Astrocyte (in vitro differentiated cells and primary cell): ENCODE measurements around the gene ADAMTSL2.

Experiments
- EZH2 ChIP-seq: IDR thresholded peaks from 2 replicates; pipeline ENCODE4 v1.6.1; 2012; ENCODE audit warnings: mild to moderate bottlenecking, low read length, inconsistent platforms; ENCODE audit not compliant: insufficient read depth
- TF ChIP-seq, protein P1 (sequence below): IDR thresholded peaks from 2 replicates; pipeline ENCODE4 v1.5.1; 2011; ENCODE audit warnings: low read depth, mild to moderate bottlenecking, inconsistent platforms, low read length, moderate library complexity; ENCODE audit not compliant: insufficient read depth

- TF ChIP-seq, protein P1, sequence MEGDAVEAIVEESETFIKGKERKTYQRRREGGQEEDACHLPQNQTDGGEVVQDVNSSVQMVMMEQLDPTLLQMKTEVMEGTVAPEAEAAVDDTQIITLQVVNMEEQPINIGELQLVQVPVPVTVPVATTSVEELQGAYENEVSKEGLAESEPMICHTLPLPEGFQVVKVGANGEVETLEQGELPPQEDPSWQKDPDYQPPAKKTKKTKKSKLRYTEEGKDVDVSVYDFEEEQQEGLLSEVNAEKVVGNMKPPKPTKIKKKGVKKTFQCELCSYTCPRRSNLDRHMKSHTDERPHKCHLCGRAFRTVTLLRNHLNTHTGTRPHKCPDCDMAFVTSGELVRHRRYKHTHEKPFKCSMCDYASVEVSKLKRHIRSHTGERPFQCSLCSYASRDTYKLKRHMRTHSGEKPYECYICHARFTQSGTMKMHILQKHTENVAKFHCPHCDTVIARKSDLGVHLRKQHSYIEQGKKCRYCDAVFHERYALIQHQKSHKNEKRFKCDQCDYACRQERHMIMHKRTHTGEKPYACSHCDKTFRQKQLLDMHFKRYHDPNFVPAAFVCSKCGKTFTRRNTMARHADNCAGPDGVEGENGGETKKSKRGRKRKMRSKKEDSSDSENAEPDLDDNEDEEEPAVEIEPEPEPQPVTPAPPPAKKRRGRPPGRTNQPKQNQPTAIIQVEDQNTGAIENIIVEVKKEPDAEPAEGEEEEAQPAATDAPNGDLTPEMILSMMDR: no peak
- no peak for TF ChIP-seq EZH2
These were observed 30.1 kb downstream of the ADAMTSL2 start for GRCh38 chr9:133564451-133565116.
